GM08714 (cell line): ENCODE results near the gene HSPG2.
"Not testable (repeated sequence)": the region's sequence is repeated elsewhere in the genome, so short reads cannot be mapped to it uniquely, and the experiment has no call there.

ENCODE experiments used
- H3K4me3 ChIP-seq: fragments of 200-500 bp; sonication (Bioruptor generic); 2 replicates; pipeline ENCODE4 v1.5.1; 2014; ENCODE audit warnings: mild to moderate bottlenecking, low read length, inconsistent platforms
- ZNF274 ChIP-seq: IDR thresholded peaks from 2 replicates; pipeline ENCODE4 v1.6.1; 2012; ENCODE audit warnings: mild to moderate bottlenecking, low read depth, low read length

Gene HSPG2

DNA sequence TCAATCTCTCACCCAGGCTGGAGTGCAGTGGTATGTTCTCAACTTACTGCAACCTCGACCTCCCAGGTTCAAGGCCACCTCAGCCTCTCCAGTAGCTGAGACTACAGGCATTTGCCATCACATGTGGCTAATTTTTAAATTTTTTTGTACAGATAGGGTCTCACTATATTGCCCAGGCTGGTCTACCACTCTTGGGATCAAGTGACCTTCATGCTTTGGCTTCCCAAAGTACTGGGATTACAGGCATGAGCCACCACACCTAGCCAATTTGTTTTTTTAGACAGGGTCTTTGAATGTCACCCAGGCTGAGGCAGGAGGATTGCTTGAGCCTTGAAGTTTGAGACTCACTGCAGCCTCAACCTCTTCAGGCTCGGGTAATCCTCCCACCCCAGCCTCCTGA lies 144.0 kb downstream of the HSPG2 start:
- no peak overlapping the region for H3K4me3 ChIP-seq
- TF ChIP-seq ZNF274 = no peak

DNA sequence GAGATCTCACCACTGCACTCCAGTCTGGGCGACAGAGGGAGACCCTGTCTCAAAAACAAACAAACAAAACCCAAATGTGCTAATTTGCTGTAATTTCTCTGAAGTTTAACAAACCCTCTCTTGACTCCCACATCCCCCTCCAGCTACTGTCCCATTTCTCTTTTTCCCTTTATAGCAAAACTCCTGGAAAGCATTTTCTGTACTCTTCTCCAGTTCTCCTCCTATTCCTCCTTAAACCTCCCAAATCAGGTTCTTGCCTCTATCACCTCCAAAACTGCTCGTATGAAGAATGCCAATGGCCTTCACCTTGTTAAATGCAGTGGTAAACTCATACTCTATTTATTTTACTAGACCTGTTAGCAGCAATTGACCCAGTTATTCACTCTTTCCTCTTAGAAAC lies 150.5 kb downstream of the HSPG2 start:
- H3K4me3 ChIP-seq = no peak overlapping the region
- TF ChIP-seq ZNF274 = no peak

DNA sequence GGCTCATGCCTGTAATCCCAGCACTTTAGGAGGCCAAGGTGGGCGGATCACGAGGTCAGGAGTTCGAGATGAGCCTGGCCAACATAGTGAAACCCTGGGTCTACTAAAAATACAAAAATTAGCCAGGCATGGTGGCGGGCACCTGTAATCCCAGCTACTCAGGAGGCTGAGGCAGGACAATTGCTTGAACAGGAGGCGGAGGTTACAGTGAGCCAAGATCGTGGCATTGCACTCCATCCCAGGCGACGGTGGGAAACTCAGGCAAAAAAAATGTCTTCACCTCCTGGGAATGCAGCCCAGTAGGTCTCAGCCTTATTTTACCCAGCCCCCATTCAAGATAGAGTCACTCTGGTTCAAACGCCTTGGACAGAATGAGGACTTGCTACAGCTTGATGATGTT lies 151.3 kb downstream of the HSPG2 start:
- H3K4me3 ChIP-seq = not testable (repeated sequence)

DNA sequence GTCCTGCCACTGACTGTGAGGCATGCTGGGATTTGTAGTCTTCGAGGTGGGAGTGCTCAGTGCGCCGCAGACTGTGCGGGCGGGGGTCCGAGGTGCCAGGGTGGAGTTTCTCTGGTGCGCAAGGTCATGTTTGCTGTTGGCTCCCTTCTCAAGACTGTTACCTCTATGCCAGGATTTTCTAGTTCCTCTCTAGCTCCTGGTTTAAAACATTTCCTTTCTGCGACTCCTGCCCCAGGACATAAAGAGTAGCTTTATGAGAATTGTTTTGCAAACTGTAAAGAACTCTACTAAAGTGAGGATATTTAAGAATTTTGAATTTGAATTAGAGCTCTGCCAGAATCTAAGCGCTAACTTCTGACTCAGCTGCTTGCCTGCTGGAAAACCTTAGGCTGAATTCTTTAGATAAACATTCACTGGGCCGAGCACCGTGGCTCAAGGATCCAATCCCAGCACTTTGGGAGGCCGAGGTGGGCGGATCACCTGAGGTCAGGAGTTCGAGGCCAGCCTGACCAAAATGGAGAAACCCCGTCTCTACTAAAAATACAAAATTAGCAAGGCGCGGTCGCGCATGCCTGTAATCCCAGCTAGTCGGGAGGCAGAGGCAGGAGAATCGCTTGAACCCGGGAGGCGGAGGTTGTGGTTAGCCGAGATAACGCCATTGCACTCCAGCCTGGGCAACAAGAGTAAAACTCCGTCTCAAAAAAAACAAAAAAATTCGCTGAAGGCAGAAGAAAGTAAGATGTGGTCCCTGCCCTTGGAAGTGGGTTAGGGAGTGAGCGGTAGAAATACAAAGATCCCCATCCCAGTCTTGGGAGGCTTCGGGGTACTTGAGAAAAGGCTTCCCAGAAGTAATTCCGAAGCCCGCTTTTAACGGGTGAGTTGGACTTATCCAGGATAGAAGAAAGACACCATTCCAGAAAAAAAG lies 153.2 kb downstream of the HSPG2 start:
- H3K4me3 ChIP-seq = peak overlapping the region; percentile 100; the same call in 1 of the 2 replicates
- TF ChIP-seq ZNF274 = no peak

DNA sequence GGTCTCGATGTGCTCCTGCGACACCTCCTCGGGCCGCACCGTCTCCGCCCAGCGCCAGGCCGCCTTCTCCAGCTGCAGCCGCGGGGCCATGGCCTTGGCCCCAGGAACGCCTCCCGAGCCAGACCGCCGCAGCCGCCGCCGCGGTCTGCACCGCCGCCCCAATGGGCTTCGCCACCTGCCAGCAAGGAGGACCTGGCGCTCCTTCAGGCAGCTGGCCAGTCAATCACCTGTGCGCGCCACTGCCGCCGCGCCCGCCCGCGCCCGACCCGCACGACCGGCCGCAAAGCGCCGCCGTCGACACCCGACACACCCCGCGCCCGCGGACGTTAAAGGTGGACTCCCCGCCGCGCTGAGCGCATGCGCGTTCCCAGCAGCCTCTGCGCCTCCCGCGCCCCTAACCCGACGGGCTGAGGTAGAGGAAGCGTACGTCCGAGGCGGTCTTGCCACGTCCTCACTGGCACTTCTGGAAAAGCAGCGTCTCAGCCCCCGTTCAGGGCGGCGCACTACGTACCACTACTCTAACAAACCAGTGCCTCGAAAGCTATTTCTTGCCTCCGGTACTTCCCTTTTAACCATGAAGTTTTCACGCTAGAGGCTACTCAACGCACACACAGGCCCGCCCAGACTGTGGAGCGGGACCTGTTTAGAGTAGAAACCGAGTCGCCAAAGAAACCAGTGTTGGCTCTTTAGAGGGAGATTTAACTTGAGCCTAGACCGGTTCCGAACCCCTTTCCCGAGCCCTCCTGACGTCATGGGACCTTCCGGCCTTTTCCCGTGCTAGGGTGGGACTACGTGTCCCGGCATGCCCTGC lies 154.0 kb downstream of the HSPG2 start, which contains the start of gene USP48:
Gene USP48 (minus strand): TSS at position 282 of the 811 bp plus-strand sequence. CDS start 192 bp downstream, at position 90.
- no peak for TF ChIP-seq ZNF274
- H3K4me3 ChIP-seq = peak within 1 kb of the TSS; percentile 100

DNA sequence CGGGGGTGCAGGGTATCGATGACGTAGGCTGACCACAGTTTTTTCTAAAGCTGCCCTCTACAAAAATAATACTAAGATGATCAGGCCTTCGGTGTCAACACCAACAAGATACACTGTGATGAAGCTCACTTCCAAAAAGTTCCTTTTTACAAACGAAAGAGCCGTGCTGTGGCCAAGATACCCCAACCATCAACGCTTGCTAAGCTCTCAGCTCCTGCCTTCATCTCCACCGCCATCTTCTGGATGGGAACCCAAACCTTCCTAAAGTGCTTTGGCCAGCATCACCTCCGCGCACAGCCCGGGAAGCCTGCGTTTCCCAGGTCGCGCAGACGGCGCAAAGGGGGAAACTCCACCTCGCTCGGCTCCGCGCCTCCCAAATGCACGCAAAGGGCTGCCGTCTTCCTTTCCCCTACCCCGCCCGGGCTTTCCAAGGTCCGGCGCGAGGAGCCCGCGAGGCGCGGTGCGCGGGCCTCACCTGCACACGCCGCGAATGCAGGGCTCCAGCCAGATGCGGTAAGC lies 154.7 kb downstream of the HSPG2 start:
- no peak for TF ChIP-seq ZNF274
- H3K4me3 ChIP-seq = peak overlapping the region; percentile 100

- H3K4me3 ChIP-seq = peak overlapping the region; percentile 100
- TF ChIP-seq ZNF274 = no peak
These were observed 155.2 kb downstream of the HSPG2 start for GRCh38 chr1:21781815-21782348.

DNA sequence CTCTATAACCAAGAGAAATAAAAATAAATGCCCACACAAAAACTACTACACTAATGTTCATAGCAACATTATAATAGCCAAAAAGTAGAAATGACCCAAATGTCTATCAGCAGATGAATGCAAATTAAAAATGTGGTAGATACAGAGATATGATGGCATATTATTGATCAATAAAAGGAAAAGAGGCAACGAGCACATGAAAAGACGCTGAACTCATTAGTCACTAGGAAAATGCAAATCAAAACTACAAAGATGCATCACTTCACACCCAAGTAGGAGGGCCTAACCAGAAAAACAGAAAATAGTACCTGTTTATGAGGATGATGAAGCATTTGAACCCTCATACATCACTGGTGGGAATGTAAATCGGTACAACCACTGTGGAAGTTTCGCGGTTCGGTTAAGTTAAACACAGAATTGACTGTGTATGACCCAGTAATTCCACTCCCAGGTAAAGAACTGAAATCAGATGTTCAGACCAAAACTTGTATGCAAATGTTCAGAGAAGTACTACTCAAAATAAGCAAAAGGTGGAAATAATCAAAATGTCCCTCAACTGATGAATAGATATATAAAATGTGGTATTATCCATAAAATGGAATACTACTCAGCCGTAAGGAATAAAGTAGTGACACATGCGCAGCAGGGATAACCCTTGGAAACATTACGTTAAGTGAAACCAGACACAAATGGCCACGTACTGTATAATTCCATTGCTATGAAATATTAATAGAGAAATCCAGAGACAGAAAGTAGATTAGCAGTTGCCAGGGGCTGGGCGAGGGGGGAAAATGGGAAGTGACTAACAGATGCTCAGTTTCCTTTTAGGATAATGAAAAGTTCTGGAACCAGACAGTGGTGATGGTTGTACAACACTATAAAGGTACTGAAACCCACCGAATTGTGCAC lies 157.2 kb downstream of the HSPG2 start:
- peak overlapping the region; percentile 100 for H3K4me3 ChIP-seq

DNA sequence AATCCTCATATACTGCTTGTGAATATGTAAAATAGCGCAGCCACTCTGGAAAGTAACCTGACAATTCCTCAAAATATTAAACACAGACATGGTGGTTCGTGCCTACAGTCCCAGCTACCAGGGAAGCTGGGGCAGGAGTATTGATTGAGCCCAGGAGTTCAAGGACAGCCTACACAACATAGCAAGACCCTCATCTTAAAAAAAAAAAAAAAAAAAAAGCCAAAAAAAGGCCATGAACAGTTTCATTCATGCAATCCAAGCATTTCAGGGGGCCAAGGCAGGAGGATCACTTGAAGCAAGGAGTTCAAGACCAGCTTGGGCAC lies 158.7 kb downstream of the HSPG2 start:
- TF ChIP-seq ZNF274 = no peak
- no peak overlapping the region for H3K4me3 ChIP-seq

More for the DNA sequence above, 157.2 kb downstream of the HSPG2 start:
- no peak for TF ChIP-seq ZNF274

GRCh38 chr1:21776925-21777324 lies 160.2 kb downstream of the HSPG2 start:
- H3K4me3 ChIP-seq = not testable (repeated sequence)

DNA sequence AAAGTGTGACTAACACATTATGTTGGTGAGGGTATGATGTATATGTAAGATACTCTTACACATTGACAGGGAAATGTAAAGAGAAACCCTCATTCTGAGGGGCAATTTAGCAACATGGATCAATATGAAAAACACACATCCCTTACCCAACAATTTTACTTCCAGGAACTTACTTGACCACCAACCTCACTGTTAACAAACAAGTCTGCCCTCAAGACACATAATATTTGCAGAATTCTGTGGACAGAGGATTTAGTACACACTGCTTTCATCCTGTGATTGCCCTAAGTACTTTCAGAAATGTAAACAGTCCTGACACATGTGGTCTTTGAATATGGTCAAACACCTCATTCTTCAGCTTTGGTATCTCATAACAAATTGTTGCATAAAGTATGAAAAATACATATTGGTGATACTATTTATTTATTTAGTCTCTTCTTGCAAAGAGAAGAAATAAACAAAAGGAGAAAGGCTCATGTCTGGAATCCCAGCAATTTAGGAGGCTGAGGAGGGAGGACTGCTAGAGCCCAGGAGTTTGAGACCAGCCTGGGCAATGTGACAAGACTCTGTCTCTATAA lies 161.0 kb downstream of the HSPG2 start:
- H3K4me3 ChIP-seq = no peak overlapping the region
- no peak for TF ChIP-seq ZNF274

DNA sequence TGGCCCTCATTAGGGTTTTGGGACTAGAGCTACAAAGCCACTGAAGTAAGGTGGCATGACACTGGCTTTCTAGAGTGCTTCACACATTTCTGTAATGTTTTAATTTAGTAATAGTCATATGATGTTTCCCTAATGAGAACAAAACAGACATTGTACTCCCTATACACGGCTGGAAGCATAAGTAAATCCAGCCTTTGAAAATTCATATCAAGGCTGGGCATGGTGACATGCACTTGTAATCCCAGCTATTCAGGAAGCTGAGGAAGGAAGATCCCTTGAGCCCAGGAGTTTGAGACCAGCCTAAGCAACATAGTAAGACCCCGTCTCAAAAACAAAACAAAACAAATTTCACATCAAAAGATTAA lies 161.6 kb downstream of the HSPG2 start:
- no peak overlapping the region for H3K4me3 ChIP-seq
- TF ChIP-seq ZNF274 = no peak

DNA sequence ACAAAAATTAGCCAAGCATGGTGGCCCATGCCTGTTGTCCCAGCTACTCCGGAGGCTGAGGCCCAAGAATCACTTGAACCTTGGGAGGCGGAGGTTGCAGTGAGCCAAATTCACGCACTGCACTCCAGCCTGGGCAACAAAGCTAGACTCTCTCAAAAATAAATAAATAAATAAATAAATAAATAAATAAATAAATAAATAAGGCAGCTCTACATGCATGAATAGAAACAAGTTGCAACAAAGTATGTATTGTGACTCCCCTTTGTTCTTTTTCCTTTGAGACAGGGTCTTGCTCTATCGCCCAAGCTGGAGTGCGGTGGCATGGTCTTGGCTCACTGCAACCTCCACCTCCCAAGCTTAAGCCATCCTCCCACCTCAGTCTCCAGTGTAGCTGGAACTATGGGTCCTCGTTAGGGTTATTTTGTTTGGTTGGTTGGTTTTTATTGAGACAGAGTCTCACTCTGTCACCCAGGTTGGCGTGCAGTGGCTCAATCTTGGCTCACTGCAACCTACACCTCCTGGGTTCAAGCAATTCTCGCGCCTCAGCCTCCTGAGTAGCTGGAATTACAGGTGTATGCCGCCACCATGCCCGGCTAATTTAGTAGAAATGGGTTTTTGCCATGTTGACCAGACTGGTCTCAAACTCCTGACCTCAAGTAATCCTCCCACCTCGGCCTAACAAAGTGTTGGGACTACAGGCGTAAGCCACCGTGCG lies 162.1 kb downstream of the HSPG2 start:
- H3K4me3 ChIP-seq = no peak overlapping the region
- TF ChIP-seq ZNF274 = no peak
